ENCODE results near the gene SOS1.

DNA sequence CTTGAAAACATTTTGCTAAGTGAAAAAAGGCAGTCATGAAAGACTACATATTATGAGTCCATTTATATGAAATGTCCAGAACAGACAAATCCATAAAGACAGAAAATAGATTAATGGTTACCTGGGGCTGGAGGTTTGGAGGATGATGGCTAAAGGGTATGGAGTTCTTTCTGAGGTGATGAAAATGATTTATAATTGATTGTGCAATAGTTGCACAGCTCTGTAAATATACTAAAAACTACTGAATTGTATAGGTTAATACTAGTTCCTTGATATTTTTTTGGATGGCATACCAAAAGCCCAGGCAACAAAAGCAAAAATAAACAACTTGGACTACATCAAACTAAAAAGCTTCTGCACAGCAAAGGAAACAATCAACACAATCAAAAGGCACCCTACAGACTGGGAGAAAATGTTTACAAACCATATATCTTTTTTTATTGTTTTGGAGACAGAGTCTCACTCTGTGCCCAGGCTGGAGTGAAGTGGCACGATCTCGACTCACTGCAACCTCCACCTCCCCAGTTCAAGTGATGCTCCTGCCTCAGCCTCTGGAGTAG is 21.5 kb downstream of the SOS1 start:
- TF ChIP-seq, protein P1, sequence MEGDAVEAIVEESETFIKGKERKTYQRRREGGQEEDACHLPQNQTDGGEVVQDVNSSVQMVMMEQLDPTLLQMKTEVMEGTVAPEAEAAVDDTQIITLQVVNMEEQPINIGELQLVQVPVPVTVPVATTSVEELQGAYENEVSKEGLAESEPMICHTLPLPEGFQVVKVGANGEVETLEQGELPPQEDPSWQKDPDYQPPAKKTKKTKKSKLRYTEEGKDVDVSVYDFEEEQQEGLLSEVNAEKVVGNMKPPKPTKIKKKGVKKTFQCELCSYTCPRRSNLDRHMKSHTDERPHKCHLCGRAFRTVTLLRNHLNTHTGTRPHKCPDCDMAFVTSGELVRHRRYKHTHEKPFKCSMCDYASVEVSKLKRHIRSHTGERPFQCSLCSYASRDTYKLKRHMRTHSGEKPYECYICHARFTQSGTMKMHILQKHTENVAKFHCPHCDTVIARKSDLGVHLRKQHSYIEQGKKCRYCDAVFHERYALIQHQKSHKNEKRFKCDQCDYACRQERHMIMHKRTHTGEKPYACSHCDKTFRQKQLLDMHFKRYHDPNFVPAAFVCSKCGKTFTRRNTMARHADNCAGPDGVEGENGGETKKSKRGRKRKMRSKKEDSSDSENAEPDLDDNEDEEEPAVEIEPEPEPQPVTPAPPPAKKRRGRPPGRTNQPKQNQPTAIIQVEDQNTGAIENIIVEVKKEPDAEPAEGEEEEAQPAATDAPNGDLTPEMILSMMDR (IDR thresholded peaks at IDR 0.05), result no peak
- no peak for TF ChIP-seq POLR2A (IDR thresholded peaks at IDR 0.05)
